Testis (tissue), 2 donors: ENCODE results near the gene SNTG2.

ENCODE experiments used
- CTCF ChIP-seq, 3 experiments: fragments of 450-650 bp in 2 of 3; fragments of 200-600 bp in 1 of 3; sonication (generic) in 1 of 3; IDR thresholded peaks; one replicate each; pipeline ENCODE4 v1.5.1; 2016 to 2019; ENCODE audit warnings: antibody characterized with exemption in 3 of 3, mild to moderate bottlenecking in 2 of 3, moderate library complexity in 1 of 3
- POLR2A ChIP-seq: fragments of 450-650 bp; IDR thresholded peaks from one replicate; pipeline ENCODE4 v1.6.1; 2017; ENCODE audit warnings: antibody characterized with exemption, mild to moderate bottlenecking, moderate library complexity

GRCh38 chr2:1187189-1187588 is 236.5 kb downstream of the SNTG2 start:
- TF ChIP-seq CTCF (IDR thresholded peaks at IDR 0.05), result no peak
- TF ChIP-seq POLR2A, result no peak
